Umbilical cord (tissue), 2 donors: ENCODE results near the gene RNF7. TPM values are rescaled to one million over a fixed set of nuclear protein-coding genes. Genes with fewer than 3 reads are reported as not detected.
A peak's percentile ranks its signal among the peaks of the same experiment; 100 is the strongest.
"Not testable (repeated sequence)": the region's sequence is repeated elsewhere in the genome, so short reads cannot be mapped to it uniquely, and the experiment has no call there.

Experiments
- DNase-seq: peaks from one replicate; pipeline ENCODE4 v3.0.0-alpha.2; 2015; ENCODE audit warnings: low spot score
- total RNA-seq: library from RNA; depleted of rRNA; stranded (reverse); fragments of >200 nt; gene quantifications from one replicate; pipeline ENCODE4 v1.2.3, GENCODE V29; 2014; ENCODE audit warnings: low replicate concordance; ENCODE audit not compliant: insufficient read depth

RNF7 gene
- 46.0 TPM for total RNA-seq

DNA sequence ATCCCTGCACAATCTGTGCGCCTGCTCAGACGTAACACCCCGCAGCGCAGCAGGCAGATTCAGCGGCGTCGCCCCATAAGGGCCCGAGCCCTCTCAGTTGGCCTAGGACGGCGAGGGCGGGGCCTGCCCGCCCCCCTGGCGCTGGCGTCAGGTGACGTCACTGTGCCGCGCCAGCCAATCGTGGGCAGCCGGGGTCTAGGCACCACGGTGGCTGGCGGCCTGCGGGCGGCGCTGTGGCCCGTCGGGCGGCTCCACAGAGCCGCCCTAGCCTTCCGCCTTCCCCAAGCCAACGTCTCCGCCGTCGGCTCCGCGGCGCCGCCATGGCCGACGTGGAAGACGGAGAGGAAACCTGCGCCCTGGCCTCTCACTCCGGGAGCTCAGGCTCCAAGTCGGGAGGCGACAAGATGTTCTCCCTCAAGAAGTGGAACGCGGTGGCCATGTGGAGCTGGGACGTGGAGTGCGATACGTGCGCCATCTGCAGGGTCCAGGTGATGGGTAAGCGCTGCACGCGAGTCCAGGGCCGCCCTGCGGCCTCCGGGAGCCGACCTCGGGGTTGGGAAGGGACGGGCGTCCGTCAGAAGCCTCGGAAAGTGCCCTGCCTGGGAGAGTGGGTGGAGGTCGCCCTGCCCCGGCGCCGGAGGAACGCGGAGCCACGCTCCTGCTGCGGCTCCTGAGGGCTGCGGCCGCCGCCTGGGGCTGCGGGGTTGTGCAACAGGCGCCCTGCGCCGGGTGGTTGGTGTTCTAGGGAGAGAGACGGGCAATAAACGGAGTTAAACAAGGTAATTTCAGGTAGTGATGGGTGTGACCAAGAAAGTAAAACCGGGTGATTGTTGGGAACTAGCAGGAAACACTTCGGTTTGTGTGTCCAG is at the start of gene RNF7:
TSS of gene RNF7 (plus strand) at position 277 of the 869 bp plus-strand sequence. CDS start at position 321, 44 bp downstream.
- DNase-seq = peak; percentile 98

DNA sequence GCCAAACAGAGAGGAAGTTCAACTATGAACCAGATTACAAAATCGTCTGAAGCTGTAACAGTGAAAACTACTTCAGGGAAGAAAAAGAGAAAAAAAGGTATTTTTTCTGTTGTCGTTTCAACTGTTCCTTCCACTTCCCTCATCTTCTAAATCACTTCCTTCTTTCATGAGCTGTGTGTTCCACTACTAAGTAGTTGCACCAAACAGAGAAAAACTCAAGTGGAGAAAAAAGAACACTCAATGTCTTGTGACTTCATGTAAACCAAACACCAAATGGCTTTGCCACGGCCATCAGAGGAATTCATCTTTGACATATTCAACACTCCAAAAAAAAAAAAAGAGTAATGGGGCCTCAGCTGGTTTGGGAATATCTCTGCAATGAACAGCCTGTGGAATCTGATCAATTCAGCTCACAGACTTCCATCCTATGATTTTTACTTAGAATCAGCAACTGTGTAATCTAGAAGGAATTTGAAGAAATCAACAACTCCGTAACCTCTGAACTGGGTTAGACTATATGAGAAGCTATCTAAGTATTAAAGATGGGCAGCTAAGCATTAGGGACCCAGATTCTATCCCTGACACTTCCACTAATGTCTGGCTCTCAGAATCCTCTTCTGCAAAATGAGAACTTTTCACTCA is 47.5 kb upstream of the RNF7 start:
- DNase-seq = peak; percentile 9

DNA sequence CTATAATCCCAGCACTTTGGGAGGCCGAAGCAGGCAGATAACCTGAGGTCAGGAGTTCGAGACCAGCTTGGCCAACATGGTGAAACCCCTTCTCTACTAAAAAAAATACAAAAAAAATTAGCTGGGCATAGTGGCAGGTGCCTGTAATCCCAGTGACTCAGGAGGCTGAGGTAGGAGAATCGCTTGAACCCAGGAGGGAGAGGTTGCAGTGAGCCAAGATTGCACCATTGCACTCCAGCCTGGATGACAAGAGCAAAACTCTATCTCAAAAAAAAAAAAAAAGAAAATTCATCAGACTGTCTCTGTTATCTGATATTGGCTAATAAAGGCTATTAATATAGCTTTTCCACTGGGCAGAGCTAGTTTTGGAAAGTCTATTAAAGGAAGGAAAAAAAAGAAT is 46.6 kb upstream of the RNF7 start:
- not testable (repeated sequence) for DNase-seq

DNA sequence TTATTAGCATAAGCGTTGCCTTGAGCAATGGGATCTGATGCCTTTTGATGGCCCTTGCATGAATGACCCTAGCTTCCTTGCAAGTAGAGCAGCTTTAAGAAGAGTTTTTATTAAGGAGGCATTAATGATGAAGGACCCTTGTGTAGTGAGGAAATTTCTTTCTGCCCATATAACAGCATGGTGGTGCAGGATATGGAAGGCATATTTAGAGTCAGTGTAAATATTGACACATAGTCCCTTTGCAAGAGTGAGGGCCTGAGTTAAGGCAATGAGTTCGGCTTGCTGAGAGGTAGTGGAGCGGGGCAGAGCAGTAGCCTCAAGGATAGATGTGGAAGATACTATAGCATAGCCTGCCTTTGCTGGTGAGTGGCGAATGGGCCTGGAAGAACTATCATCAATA is 45.1 kb upstream of the RNF7 start:
- DNase-seq = not testable (repeated sequence)

DNA sequence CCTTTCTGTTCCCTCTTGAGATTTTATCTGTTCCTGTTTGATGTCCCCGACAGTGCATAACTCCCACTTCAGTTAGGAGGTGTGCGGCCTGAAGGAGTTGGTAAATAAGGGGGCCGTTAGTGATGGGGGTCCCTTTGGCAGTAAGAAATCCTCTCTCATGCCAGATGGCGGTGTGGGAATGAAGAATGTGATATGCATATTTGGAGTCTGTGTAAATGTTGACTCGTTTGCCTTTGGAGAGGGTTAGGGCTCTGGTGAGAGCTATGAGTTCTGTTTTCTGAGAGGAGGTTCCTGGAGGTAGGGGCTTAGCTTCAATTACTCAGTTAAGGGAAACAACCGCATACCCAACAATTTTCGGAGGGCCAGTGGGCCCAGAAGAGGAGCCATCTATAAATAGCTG is 38.8 kb upstream of the RNF7 start:
- DNase-seq = no peak

GRCh38 chr3:141699897-141700296 is 38.2 kb upstream of the RNF7 start:
- no peak for DNase-seq

DNA sequence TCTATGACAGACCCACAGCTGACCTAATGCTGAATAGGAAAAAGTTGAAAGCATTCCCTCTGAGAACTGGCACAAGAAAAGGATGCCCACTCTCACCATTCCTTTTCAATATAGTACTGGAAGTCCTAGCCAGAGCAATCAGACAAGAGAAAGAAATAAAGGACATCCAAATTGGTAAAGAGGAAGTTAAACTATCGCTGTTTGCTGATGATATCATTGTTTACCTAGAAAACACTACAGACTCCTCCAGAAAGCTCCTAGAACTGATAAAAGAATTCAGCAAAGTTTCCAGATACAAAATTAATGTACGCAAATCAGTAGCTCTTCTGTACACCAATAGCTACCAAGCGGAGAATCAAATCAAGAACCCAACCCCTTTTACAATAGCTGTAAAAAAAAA is 34.7 kb upstream of the RNF7 start:
- not testable (repeated sequence) for DNase-seq

- peak; percentile 12 for DNase-seq
Observed at GRCh38 chr3:141707741-141708203, 30.3 kb upstream of the RNF7 start.

GRCh38 chr3:141708367-141708766 is 29.7 kb upstream of the RNF7 start:
- DNase-seq = no peak

GRCh38 chr3:141709126-141709770 is 28.9 kb upstream of the RNF7 start:
- no peak for DNase-seq

GRCh38 chr3:141710121-141710520 is 28.0 kb upstream of the RNF7 start:
- DNase-seq = no peak

GRCh38 chr3:141710888-141711616 is 27.0 kb upstream of the RNF7 start:
- peak; percentile 44 for DNase-seq

DNA sequence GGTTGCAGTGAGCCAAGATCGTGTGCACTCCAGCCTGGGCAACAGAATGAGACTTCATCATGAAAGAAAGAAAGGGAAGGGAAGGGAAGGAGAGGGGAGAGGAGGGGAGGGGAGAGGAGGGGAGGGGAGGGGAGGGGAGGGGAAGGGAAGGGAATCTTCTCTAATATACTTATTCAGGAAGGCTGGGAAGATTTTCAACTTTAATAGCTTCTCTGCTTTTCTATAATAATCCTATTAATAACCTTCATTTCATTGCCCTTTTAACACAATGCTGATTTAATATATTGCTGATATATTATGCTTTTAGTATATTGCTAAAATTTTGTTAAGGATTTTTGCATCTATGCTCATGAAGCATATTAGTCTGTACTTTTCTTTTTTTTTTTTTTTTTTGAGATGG is 23.4 kb upstream of the RNF7 start:
- DNase-seq = no peak

DNA sequence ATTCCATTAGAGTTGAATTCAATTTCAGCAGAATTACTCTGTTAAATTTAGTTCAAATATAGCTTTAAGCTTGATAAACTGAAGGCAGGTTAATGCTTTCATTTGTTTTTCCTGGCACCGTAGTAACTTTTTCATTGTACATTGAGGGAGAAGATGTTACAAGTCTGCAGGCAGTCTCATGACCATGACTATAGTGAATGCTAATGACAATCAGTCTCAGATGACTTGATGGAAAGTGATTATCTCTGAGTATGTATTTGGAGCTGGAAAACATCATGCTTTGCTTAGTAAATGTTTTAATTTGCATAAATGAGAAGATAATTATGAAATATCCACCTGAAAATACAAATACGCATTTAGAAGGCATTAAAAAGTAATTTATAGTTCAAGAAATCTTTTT is 16.0 kb upstream of the RNF7 start:
- DNase-seq = no peak

DNA sequence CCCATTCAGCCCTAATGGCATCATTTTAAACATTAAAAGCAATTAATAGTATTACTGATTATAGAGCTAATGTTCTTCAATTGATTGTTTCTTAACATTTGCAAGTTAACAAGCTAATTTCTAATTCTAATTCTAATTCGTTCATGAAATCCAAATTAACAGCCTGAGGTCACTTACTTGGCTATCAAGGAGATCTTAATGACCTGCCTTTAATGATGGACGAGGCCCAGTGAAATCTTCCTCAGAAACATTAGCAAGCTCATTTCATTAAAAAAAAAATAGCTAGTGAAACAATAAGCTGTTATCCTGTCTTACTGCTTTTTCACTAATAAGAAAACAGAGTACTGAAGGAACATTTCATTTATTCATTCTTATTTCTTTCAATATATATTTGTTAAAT is 15.4 kb upstream of the RNF7 start:
- DNase-seq = no peak

- no peak for DNase-seq
Observed at GRCh38 chr3:141723255-141723654, 14.8 kb upstream of the RNF7 start.

DNA sequence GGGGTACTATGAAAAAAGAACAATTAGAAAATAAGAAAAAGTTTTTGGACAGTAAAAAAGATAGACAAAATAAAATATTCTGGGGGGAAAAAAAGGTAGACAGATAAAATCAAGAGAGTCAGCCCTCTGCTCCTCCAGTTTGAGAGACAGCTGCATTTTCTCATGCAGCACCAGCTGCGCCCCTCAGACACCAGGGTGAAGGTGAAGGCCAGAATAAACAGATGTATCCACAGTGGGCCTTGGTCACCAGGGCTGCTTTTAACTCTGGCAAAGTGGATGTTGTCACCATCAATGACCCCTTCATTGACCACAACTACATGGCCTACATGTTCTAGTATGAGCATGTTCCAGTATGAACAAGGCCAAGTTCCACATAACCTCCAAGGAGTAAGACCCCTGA is 13.9 kb upstream of the RNF7 start:
- DNase-seq = no peak

DNA sequence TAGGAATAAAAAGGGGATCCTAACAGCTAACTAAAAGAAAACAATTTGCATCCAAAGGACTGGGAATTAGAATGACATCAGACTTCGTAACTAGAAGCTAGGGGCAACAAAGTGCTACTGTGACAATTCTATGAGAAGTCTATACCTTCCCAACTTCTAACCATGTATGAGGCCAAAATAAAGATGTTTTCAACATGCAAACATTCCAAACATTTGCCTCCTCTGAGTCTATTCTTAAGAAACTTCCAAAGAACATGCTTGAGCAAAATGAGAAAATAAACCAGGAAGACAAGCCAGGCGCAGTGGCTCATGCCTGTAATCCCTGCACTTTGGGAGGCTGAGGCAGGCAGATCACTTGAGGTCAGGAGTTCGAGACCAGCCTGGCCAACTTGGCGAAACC is 13.1 kb upstream of the RNF7 start:
- DNase-seq = no peak

DNA sequence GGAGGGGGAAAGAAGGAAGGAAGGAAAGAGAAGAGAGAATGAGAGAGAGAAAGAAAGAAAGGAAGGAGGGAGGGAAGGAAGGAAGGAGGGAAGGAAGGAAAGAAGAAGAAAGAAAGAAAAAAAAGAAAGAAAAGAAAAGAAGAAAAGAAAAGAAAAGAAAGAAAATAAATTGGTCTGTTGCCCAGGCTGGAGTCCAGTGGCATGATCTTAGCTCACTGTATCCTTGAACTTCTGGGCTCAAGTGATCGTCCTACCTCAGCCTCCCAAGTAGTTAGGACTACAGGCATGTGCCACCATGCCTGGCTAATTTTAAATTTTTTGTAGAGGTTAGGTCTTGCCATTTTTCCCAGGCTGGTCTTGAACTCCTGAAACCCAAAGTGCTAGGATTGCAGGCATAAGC is 11.6 kb upstream of the RNF7 start:
- no peak for DNase-seq

DNA sequence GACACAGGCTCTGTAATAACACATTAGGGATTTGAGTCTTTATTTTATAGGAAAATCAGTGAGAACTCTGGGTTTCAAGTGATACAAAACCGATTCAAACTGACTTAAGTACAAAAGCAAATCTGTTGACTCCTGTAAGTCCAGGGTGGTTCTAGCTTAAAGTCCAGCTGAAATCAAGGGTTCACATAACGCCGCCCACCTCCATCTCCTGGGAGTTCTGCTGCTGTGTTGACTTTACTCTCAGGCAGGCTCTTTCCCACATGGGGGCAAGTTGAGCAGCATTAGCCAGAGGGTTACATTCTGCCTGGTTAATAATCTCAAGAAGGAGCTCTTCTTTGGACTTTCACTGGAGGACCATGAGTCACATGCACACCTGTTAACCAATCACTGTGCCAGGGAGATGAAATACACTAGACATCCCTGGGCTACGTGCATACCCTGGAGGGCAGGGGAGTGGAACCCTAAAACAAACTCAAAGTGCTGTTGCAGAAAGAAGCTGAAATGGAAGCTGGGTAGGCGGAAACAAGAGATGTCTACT is 9.7 kb upstream of the RNF7 start:
- DNase-seq = no peak

DNA sequence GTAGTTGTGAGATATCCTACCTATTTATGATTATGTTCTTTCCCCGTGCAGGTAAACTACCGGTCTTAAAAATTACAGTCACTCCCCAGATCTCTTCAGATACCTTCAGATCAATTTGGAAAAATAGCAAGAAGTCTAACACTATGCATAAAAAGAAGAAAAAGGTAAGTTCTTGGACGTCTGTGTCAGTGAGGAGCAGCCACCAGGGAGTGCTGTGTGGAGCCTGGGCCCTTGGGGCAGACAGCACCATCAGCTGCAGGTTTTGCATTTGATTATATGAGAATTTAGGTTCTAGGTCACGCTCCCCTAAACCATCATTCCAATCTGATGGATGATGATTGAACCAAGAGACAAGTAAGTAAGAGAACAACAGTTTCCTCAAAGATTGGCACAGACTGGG is 8.9 kb upstream of the RNF7 start:
- no peak for DNase-seq

DNA sequence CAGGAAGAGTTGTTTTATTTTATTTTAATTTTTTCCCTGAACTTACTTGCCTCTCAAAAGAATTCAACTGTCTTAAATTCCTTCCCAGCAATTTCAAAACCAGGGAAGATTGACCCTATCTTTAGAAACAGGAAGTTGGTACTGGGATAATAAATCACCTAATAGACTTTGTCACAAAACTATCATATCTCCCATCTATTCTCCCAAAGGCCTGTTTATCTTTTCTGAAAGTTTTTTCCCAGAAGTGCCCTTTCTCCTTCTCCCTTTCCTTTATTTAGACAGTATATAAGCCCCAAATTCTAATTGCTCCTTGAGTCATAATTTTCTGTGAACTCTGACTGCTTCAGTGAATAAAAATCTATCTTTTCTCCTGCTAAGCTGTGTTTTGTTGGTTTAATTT is 2.9 kb upstream of the RNF7 start:
- DNase-seq = no peak
